NCI-H1436 (cell line): Measurements from ENCODE around the gene TRAPPC6A.

Source experiments
- DNase-seq: peaks from one replicate; lab custom pipeline; 2025; lab: John Stamatoyannopoulos, UW

The TRAPPC6A gene

GRCh38 chr19:45149129-45149528 lies 28.9 kb downstream of the TRAPPC6A start:
- DNase-seq, result no peak

- DNase-seq, result no peak
These were observed 30.0 kb downstream of the TRAPPC6A start for GRCh38 chr19:45147835-45148676.

- DNase-seq, result no peak
These were observed 31.3 kb downstream of the TRAPPC6A start for GRCh38 chr19:45146741-45147205.

- DNase-seq, result no peak
These were observed 31.8 kb downstream of the TRAPPC6A start for GRCh38 chr19:45146251-45146650.

GRCh38 chr19:45145270-45146189 lies 32.5 kb downstream of the TRAPPC6A start:
- no peak for DNase-seq

GRCh38 chr19:45144431-45145269 lies 33.4 kb downstream of the TRAPPC6A start:
- no peak for DNase-seq

- DNase-seq, result no peak
These were observed 35.3 kb downstream of the TRAPPC6A start for GRCh38 chr19:45142726-45143110.

- no peak for DNase-seq
These were observed 35.9 kb downstream of the TRAPPC6A start for GRCh38 chr19:45142016-45142725.

- no peak for DNase-seq
These were observed 36.7 kb downstream of the TRAPPC6A start for GRCh38 chr19:45141203-45141900.

GRCh38 chr19:45140533-45140932 lies 37.5 kb downstream of the TRAPPC6A start:
- no peak for DNase-seq

GRCh38 chr19:45140144-45140503 lies 37.9 kb downstream of the TRAPPC6A start:
- DNase-seq, result no peak

- no peak for DNase-seq
These were observed 38.5 kb downstream of the TRAPPC6A start for GRCh38 chr19:45139286-45140143.

GRCh38 chr19:45138303-45138751 lies 39.7 kb downstream of the TRAPPC6A start:
- no peak for DNase-seq

GRCh38 chr19:45137179-45137761 lies 40.8 kb downstream of the TRAPPC6A start:
- no peak for DNase-seq

GRCh38 chr19:45136507-45137178 lies 41.4 kb downstream of the TRAPPC6A start:
- no peak for DNase-seq

- DNase-seq, result no peak
These were observed 42.7 kb downstream of the TRAPPC6A start for GRCh38 chr19:45135176-45135885.

GRCh38 chr19:45133661-45134060 lies 44.4 kb downstream of the TRAPPC6A start:
- no peak for DNase-seq
